Epithelial cell of esophagus (primary cell): ENCODE data around the gene VPS51.
A peak's percentile ranks its signal among the peaks of the same experiment; 100 is the strongest.
"Not testable (repeated sequence)": the region's sequence is repeated elsewhere in the genome, so short reads cannot be mapped to it uniquely, and the experiment has no call there.

Experiments
- DNase-seq: peaks from one replicate; pipeline ENCODE4 v3.0.0; 2010; ENCODE audit warnings: low read depth
- H3K4me3 ChIP-seq: 2 replicates; pipeline ENCODE4 v1.5.1; 2011; ENCODE audit warnings: mild to moderate bottlenecking, low read length, control low read depth
- TF ChIP-seq, protein P1 (sequence below): IDR thresholded peaks from 2 replicates; pipeline ENCODE4 v1.5.1; 2011; ENCODE audit warnings: low read depth, mild to moderate bottlenecking, low read length, control low read depth, inconsistent platforms; ENCODE audit not compliant: insufficient read depth; ENCODE audit errors: missing control alignments

Gene VPS51

DNA sequence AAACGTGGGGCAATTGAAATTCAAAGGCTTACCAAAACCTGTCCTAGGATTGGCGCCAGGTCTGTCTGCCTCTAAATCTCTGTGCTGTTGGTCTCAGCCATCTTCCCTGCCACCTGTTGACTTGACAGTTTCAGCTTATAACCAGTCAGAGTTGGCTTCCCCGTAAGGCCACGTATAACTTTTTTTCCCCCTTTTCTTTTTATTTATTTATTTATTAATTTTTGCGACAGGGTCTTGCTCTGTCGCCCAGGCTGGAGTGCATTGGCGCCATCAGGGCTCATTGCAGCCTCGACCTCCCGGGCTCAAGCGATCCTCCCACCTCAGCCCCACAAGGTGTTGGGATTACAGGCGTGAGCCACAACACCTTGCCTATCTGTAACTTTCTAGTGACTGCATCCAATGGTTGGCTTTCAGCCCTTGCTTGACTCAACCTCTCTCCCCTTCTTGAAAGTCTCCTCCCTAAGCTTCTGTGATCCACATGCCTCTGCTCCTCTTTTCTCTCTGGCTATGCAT lies 39.7 kb downstream of the VPS51 start:
- TF ChIP-seq, protein P1, sequence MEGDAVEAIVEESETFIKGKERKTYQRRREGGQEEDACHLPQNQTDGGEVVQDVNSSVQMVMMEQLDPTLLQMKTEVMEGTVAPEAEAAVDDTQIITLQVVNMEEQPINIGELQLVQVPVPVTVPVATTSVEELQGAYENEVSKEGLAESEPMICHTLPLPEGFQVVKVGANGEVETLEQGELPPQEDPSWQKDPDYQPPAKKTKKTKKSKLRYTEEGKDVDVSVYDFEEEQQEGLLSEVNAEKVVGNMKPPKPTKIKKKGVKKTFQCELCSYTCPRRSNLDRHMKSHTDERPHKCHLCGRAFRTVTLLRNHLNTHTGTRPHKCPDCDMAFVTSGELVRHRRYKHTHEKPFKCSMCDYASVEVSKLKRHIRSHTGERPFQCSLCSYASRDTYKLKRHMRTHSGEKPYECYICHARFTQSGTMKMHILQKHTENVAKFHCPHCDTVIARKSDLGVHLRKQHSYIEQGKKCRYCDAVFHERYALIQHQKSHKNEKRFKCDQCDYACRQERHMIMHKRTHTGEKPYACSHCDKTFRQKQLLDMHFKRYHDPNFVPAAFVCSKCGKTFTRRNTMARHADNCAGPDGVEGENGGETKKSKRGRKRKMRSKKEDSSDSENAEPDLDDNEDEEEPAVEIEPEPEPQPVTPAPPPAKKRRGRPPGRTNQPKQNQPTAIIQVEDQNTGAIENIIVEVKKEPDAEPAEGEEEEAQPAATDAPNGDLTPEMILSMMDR = no peak
- DNase-seq = no peak
- peak overlapping the region; percentile 60 for H3K4me3 ChIP-seq

DNA sequence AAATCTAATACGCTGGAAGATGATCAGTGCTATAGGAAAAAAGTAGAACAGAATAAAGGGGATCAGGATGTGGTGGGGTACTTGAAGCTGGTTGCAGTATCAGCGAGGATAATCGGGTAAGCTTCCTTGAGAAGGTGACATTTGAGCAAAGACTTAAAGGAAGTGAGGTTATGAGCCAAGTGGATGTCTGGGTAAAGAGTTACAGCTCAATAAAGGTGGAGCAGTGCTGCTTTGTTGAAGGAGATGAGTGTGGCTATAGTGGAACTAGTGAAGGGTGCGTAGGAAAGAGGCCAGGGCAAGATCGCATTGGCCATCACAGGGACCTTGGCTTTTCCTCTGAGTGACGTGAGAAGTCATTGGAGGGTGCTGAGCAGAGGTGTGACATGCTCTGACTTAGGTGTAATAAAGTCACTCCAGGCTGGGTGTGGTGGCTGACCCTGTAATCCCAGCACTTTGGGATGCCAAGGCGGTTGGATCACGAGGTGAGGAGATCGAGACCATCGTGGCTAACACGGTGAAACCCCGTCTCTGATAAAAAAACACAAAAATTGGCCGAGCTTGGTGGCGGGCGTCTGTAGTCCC lies 40.6 kb downstream of the VPS51 start:
- TF ChIP-seq, protein P1 = no peak
- no peak for DNase-seq
- H3K4me3 ChIP-seq = no peak overlapping the region

DNA sequence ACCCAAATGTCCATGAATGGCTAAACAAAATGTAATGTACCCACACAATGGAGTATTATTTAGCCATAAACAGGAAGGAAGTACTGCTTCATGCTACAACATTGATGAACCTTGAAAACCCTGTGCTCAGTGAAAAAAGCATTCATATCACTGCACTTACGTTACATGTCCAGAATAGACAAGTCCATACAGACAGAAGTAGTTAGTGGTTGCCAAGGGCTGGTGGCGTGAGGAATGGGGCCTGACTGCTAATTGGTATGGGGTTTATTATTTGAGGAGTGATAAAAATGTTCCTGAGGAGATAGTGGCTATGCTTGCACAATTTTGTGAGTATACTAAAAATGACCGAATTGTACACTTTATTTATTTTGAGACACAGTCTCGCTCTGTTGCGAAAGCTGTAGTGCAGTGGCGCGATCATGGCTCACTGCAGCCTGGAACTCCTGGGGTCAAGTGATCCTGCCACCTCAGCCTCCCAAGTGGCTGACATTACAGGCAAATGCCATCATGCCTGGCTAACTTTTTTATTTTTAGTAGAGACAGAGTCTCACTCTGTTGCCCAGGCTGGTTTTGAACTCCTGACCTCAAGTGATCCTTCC lies 46.0 kb downstream of the VPS51 start:
- TF ChIP-seq, protein P1 = no peak
- DNase-seq = no peak
- no peak overlapping the region for H3K4me3 ChIP-seq

DNA sequence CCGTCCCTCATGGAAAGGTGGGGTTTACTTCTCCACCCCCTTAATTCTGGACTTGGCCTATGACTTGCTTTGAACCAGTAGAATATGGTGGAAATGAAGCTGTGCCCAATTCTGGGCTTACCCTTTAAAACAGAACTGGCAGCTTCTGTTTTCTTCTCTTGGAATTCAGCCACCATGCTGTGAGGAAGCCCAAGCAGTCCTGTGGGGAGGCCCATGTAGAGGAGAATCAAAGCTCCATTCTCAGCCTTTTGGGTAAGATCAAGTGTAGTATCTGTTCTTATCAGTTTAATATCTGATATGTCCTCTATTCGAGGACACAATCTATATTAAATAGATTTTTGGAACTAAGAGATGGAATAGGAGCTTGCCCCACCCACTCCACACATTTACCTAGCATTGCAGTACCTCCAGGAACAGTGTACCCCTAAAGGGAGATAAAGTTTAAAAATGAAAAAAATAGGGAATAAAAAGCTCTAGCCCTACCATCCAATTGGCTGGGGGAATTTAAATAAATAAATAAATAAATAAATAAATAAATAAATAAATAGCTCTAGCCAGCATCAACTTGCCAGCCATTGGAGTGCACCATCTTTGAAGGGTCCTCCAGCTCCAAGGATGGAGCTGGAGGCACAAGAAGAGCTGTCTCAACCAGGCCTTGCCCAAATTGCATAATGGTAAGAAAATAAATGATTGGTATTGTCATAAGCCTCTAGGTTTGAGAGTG lies 51.5 kb downstream of the VPS51 start:
- H3K4me3 ChIP-seq = no peak overlapping the region
- TF ChIP-seq, protein P1 = no peak
- DNase-seq = no peak

- TF ChIP-seq, protein P1 = no peak
- H3K4me3 ChIP-seq = no peak overlapping the region
- DNase-seq = no peak
Observed at GRCh38 chr11:65148657-65149056, 52.6 kb downstream of the VPS51 start.

- not testable (repeated sequence) for DNase-seq, H3K4me3 ChIP-seq
Observed at GRCh38 chr11:65150131-65150508, 54.1 kb downstream of the VPS51 start.

- TF ChIP-seq, protein P1 = peak; percentile 14
- H3K4me3 ChIP-seq = peak overlapping the region; percentile 24
- DNase-seq = peak; percentile 91
Observed at GRCh38 chr11:65150509-65151299, 54.7 kb downstream of the VPS51 start.
